CD14-positive monocyte (primary cell): ENCODE results near the gene ACER1. TPM values are rescaled to one million over a fixed set of nuclear protein-coding genes. Genes with fewer than 3 reads are reported as not detected.
A peak's percentile ranks its signal among the peaks of the same experiment; 100 is the strongest.

Experiments
- DNase-seq, 3 donors: peaks; one replicate each; pipeline ENCODE4 v3.0.0-alpha.2; 2011 to 2022
- H2AFZ ChIP-seq: 2 replicates; pipeline ENCODE4 v1.6.0; 2012; ENCODE audit warnings: mild to moderate bottlenecking, low read depth, low read length, inconsistent platforms; ENCODE audit not compliant: insufficient read depth, poor library complexity, severe bottlenecking
- H3K27ac ChIP-seq, 2 donors: 1 replicate in 1 of 2; 2 replicates in 1 of 2; pipeline ENCODE4 v1.5.1; 2012 to 2013; ENCODE audit warnings: low read length in 2 of 2, control low read depth in 1 of 2, inconsistent platforms in 1 of 2, low read depth in 1 of 2, mild to moderate bottlenecking in 1 of 2
- H3K27me3 ChIP-seq, 2 donors: one replicate each; pipeline versions ENCODE4 v1.6.0 to v1.6.1; 2011 to 2013; ENCODE audit warnings: low read length in 2 of 2; ENCODE audit not compliant: control insufficient read depth in 2 of 2, insufficient read depth in 2 of 2
- H3K36me3 ChIP-seq, 2 donors: replicated peaks in 1 of 2; 1 replicate in 1 of 2; 2 replicates in 1 of 2; pipeline versions ENCODE4 v1.5.1 to v1.6.1; 2012 to 2013; ENCODE audit warnings: low read length in 2 of 2, control low read depth in 1 of 2, inconsistent platforms in 1 of 2, mild to moderate bottlenecking in 1 of 2; ENCODE audit not compliant: insufficient read depth in 2 of 2, control insufficient read depth in 1 of 2
- H3K4me1 ChIP-seq, 2 donors: 1 replicate in 1 of 2; 2 replicates in 1 of 2; pipeline versions ENCODE4 v1.5.1 to v1.6.1; 2012 to 2013; ENCODE audit warnings: low read length in 2 of 2, control low read depth in 1 of 2, inconsistent platforms in 1 of 2, mild to moderate bottlenecking in 1 of 2, moderate library complexity in 1 of 2; ENCODE audit not compliant: insufficient read depth in 2 of 2, control insufficient read depth in 1 of 2
- H3K4me2 ChIP-seq: replicated peaks from 2 replicates; pipeline ENCODE3; 2012; ENCODE audit warnings: low read length, moderate library complexity, mild to moderate bottlenecking; ENCODE audit not compliant: poor library complexity, severe bottlenecking; ENCODE audit errors: extremely low read depth
- H3K4me3 ChIP-seq, 3 experiments: fragments of 200-600 bp in 1 of 3; sonication (generic) in 1 of 3; replicated peaks in 1 of 3; 1 replicate in 2 of 3; 2 replicates in 1 of 3; pipeline ENCODE4 v1.5.1; 2011 to 2013; ENCODE audit warnings: low read length in 3 of 3, mild to moderate bottlenecking in 3 of 3, control low read depth in 2 of 3, low read depth in 2 of 3, inconsistent platforms in 1 of 3, moderate library complexity in 1 of 3
- H3K79me2 ChIP-seq: 2 replicates; pipeline ENCODE4 v1.6.0; 2012; ENCODE audit warnings: mild to moderate bottlenecking, control low read depth, inconsistent platforms, low read length, moderate library complexity; ENCODE audit not compliant: insufficient read depth
- H3K9ac ChIP-seq: 2 replicates; pipeline ENCODE4 v1.6.0; 2017; ENCODE audit warnings: low read length, mild to moderate bottlenecking; ENCODE audit not compliant: insufficient read depth, poor library complexity, severe bottlenecking
- H3K9me3 ChIP-seq, 2 donors: replicated peaks in 1 of 2; 1 replicate in 1 of 2; 2 replicates in 1 of 2; pipeline versions ENCODE4 v1.5.1 to v1.6.1; 2012 to 2013; ENCODE audit warnings: low read length in 2 of 2, control low read depth in 1 of 2; ENCODE audit not compliant: control insufficient read depth in 1 of 2, insufficient read depth in 1 of 2
- H4K20me1 ChIP-seq: 2 replicates; pipeline ENCODE4 v1.6.0; 2012; ENCODE audit warnings: mild to moderate bottlenecking, low read length, control low read depth, moderate library complexity; ENCODE audit not compliant: insufficient read depth
- H3K27ac Mint-ChIP-seq, 7 donors: one replicate each; pipeline ENCODE4 v1.8.0; 2020; ENCODE audit warnings: mild to moderate bottlenecking in 7 of 7, mixed read lengths in 7 of 7, moderate library complexity in 6 of 7, inconsistent platforms in 2 of 7
- H3K27me3 Mint-ChIP-seq, 3 donors: one replicate each; pipeline ENCODE4 v1.8.0; 2021 to 2022; ENCODE audit warnings: low read depth in 3 of 3, mild to moderate bottlenecking in 3 of 3, mixed read lengths in 3 of 3, moderate library complexity in 3 of 3, inconsistent platforms in 1 of 3
- H3K36me3 Mint-ChIP-seq, 2 donors: one replicate each; pipeline ENCODE4 v1.8.0; 2020; ENCODE audit warnings: mixed read lengths in 2 of 2, inconsistent platforms in 1 of 2, mild to moderate bottlenecking in 1 of 2
- H3K4me1 Mint-ChIP-seq: one replicate; pipeline ENCODE4 v1.8.0; 2020; ENCODE audit warnings: mild to moderate bottlenecking, mixed read lengths
- H3K4me3 Mint-ChIP-seq, 2 donors: one replicate each; pipeline ENCODE4 v1.8.0; 2020; ENCODE audit warnings: mild to moderate bottlenecking in 2 of 2, mixed read lengths in 2 of 2, moderate library complexity in 1 of 2
- H3K9me3 Mint-ChIP-seq, 7 donors: one replicate each; pipeline ENCODE4 v1.8.0; 2020 to 2022; ENCODE audit warnings: mixed read lengths in 7 of 7, mild to moderate bottlenecking in 6 of 7, moderate library complexity in 6 of 7, inconsistent platforms in 2 of 7
- CTCF ChIP-seq: fragments of 200-600 bp; IDR thresholded peaks from one replicate; pipeline ENCODE4 v1.8.0; 2022; ENCODE audit warnings: antibody characterized with exemption, mild to moderate bottlenecking
- WGBS: methylation state at CpG from one replicate; pipeline ENCODE4 v1.1.5; 2013; ENCODE audit warnings: missing lambda C conversion rate; ENCODE audit not compliant: insufficient coverage; 5-methylcytosine and 5-hydroxymethylcytosine counted together
- intact Hi-C, 2 donors: fragments of 100-400 bp; cut with micrococcal nuclease; formaldehyde crosslinking; loops; one replicate each; pipeline versions ENCODE4 v1.15.0 to v1.15.1; 2023
- polyA plus RNA-seq, 3 donors: library from polyadenylated mRNA; depleted of rRNA in 1 of 3; unstranded in 2 of 3; stranded (reverse) in 1 of 3; fragments of 300-500 nt in 2 of 3; fragments of >200 nt in 1 of 3; fragmentation: Illumina TruSeq in 2 of 3; gene quantifications; 1 replicate in 2 of 3; 2 replicates in 1 of 3; pipeline ENCODE4 v1.2.3, GENCODE V29; 2012 to 2021

ACER1 gene
- polyA plus RNA-seq, 3 donors, result not detected

GRCh38 chr19:6373096-6373812 is 39.8 kb upstream of the ACER1 start:
- intact Hi-C loops, result loop anchor here (2.0 to 10.0 kb wide), 4 partner anchors 20 to 688 kb away; partner anchors contain the start of genes GTF2F1 (in 1 of the 2), HSD11B1L (in 1 of the 2), KHSRP (in 1 of the 2) and MICOS13 (in 1 of the 2)
- H3K4me1 ChIP-seq, result peaks cover 11 to 14% of the 10 kb centered on the region in 2 donors
- Mint-ChIP-seq H3K4me1 (peaks cover 12% of the 10 kb centered on the region), H3K27ac (peak overlapping the region; percentile 90 to 98 (median 95)), H3K9me3 (no peaks in the 10 kb centered on the region), H3K4me3 (peak overlapping the region; percentile 86 to 90), H3K27me3 (peaks cover 0 to 3% (median 2%) of the 10 kb centered on the region in 3 donors), H3K36me3 (peaks cover 15 to 31% of the 10 kb centered on the region in 2 donors)
- no peaks in the 10 kb centered on the region for H3K27me3 ChIP-seq
- H3K9ac ChIP-seq, result peak overlapping the region; percentile 87
- DNase-seq, result peak; percentile 97 to 99 (median 98)
- H4K20me1 ChIP-seq, result no peaks in the 10 kb centered on the region
- peaks cover 11 to 20% of the 10 kb centered on the region in 2 donors for H3K36me3 ChIP-seq
- H2AFZ ChIP-seq, result peak overlapping the region; percentile 87
- WGBS, result under 1% methylated on average over 53 of the region's 53 CpGs
- TF ChIP-seq CTCF, result no peak
- H3K79me2 ChIP-seq, result no peaks in the 10 kb centered on the region
- H3K27ac ChIP-seq, result peak overlapping the region; percentile 86 to 87
- no peaks in the 10 kb centered on the region for H3K9me3 ChIP-seq
- H3K4me3 ChIP-seq, result peak overlapping the region; percentile 54 to 98 (median 89)
- H3K4me2 ChIP-seq, result peak overlapping the region; percentile 95

GRCh38 chr19:6372594-6373095 is 39.2 kb upstream of the ACER1 start, which contains the start of gene ALKBH7:
TSS of gene ALKBH7 (plus strand) at chr19:6372794. CDS start at chr19:6372821, 27 bp downstream.
- H3K27me3 Mint-ChIP-seq, result peaks cover 0 to 3% (median 2%) of the 10 kb centered on the region in 3 donors
- Histone ChIP-seq H3K9ac (peak within 1 kb of the TSS; percentile 87), H2AFZ (peak within 1 kb of the TSS; percentile 87), H4K20me1 (no peaks in the 10 kb centered on the region), H3K9me3 (no peaks in the 10 kb centered on the region), H3K27ac (peak within 1 kb of the TSS; percentile 86 to 87), H3K4me3 (peak within 1 kb of the TSS; percentile 54 to 98 (median 89)), H3K79me2 (no peaks in the 10 kb centered on the region), H3K4me1 (peaks cover 11 to 14% of the 10 kb centered on the region in 2 donors), H3K36me3 (peaks cover 17 to 22% of the 10 kb centered on the region in 2 donors), H3K4me2 (peak within 1 kb of the TSS; percentile 95), H3K27me3 (no peaks in the 10 kb centered on the region)
- DNase-seq, result peak; percentile 99 to 100 (median 99)
- peak within 1 kb of the TSS; percentile 86 to 91 for H3K4me3 Mint-ChIP-seq
- WGBS, result under 1% methylated on average over 46 of the region's 47 CpGs
- intact Hi-C loops, result loop anchor here (2.0 to 10.0 kb wide), 4 partner anchors 20 to 688 kb away; partner anchors contain the start of genes GTF2F1 (in 1 of the 2), HSD11B1L (in 1 of the 2), KHSRP (in 1 of the 2) and MICOS13 (in 1 of the 2)
- H3K27ac Mint-ChIP-seq, result peak within 1 kb of the TSS; percentile 90 to 98 (median 95)
- no peaks in the 10 kb centered on the region for H3K9me3 Mint-ChIP-seq
- no peak for TF ChIP-seq CTCF
- H3K4me1 Mint-ChIP-seq, result peaks cover 12% of the 10 kb centered on the region
- H3K36me3 Mint-ChIP-seq, result peaks cover 18 to 34% of the 10 kb centered on the region in 2 donors
